ENCODE data around the gene CCL26.
"Not testable (repeated sequence)": the region's sequence is repeated elsewhere in the genome, so short reads cannot be mapped to it uniquely, and the experiment has no call there.

The CCL26 gene

GRCh38 chr7:75795831-75796285 is 23.8 kb upstream of the CCL26 start:
- no peak overlapping the region for H3K4me3 ChIP-seq (ENCODE audit: control insufficient read depth, low read depth, low read length)
- DNase-seq (ENCODE audit: low read depth), result no peak
- TF ChIP-seq CTCF (conservative IDR thresholded peaks at IDR 0.05; ENCODE audit: control insufficient read depth, insufficient read depth, low read depth, low read length), result no peak

GRCh38 chr7:75793676-75794075 is 21.7 kb upstream of the CCL26 start:
- DNase-seq (ENCODE audit: low read depth), result no peak
- no peak for TF ChIP-seq CTCF (conservative IDR thresholded peaks at IDR 0.05; ENCODE audit: control insufficient read depth, insufficient read depth, low read depth, low read length)
- no peak overlapping the region for H3K4me3 ChIP-seq (ENCODE audit: control insufficient read depth, low read depth, low read length)

GRCh38 chr7:75792567-75792966 is 20.6 kb upstream of the CCL26 start:
- H3K4me3 ChIP-seq (ENCODE audit: control insufficient read depth, low read depth, low read length); DNase-seq (ENCODE audit: low read depth): not testable (repeated sequence)

- DNase-seq (ENCODE audit: low read depth), result no peak
- TF ChIP-seq CTCF (conservative IDR thresholded peaks at IDR 0.05; ENCODE audit: control insufficient read depth, insufficient read depth, low read depth, low read length), result no peak
- no peak overlapping the region for H3K4me3 ChIP-seq (ENCODE audit: control insufficient read depth, low read depth, low read length)
Measured at GRCh38 chr7:75789361-75789924, 17.4 kb upstream of the CCL26 start.

GRCh38 chr7:75788154-75788847 is 16.3 kb upstream of the CCL26 start:
- H3K4me3 ChIP-seq (ENCODE audit: control insufficient read depth, low read depth, low read length); DNase-seq (ENCODE audit: low read depth): not testable (repeated sequence)

GRCh38 chr7:75783058-75783457 is 11.0 kb upstream of the CCL26 start:
- not testable (repeated sequence) for H3K4me3 ChIP-seq (ENCODE audit: control insufficient read depth, low read depth, low read length); DNase-seq (ENCODE audit: low read depth)

GRCh38 chr7:75780647-75781273 is 8.7 kb upstream of the CCL26 start:
- DNase-seq (ENCODE audit: low read depth); H3K4me3 ChIP-seq (ENCODE audit: control insufficient read depth, low read depth, low read length): not testable (repeated sequence)

GRCh38 chr7:75779516-75779915 is 7.5 kb upstream of the CCL26 start:
- H3K4me3 ChIP-seq (ENCODE audit: control insufficient read depth, low read depth, low read length), result not testable (repeated sequence)
- DNase-seq (ENCODE audit: low read depth), result peak; percentile 30

- not testable (repeated sequence) for H3K4me3 ChIP-seq (ENCODE audit: control insufficient read depth, low read depth, low read length); DNase-seq (ENCODE audit: low read depth)
Measured at GRCh38 chr7:75779035-75779434, 7.0 kb upstream of the CCL26 start.

- H3K4me3 ChIP-seq (ENCODE audit: control insufficient read depth, low read depth, low read length), result no peak overlapping the region
- DNase-seq (ENCODE audit: low read depth), result peak; percentile 95
- TF ChIP-seq CTCF (conservative IDR thresholded peaks at IDR 0.05; ENCODE audit: control insufficient read depth, insufficient read depth, low read depth, low read length), result no peak
Measured at GRCh38 chr7:75776295-75776971, 4.4 kb upstream of the CCL26 start.

GRCh38 chr7:75773958-75774357 is 1.9 kb upstream of the CCL26 start:
- H3K4me3 ChIP-seq (ENCODE audit: control insufficient read depth, low read depth, low read length); DNase-seq (ENCODE audit: low read depth): not testable (repeated sequence)
